Activated T-cell treated with anti-CD3 and anti-CD28 coated beads, Interleukin-2, amount 50 U/mL, for 48 hours (primary cell): ENCODE measurements around the gene MRLN.
"Not testable (repeated sequence)": the region's sequence is repeated elsewhere in the genome, so short reads cannot be mapped to it uniquely, and the experiment has no call there.

ENCODE experiments used
- DNase-seq, 2 experiments: peaks; one replicate each; pipeline ENCODE4 v3.0.0-alpha.2; 2020

MRLN gene

GRCh38 chr10:59744762-59745161 is 8.5 kb downstream of the MRLN start:
- not testable (repeated sequence) for DNase-seq

GRCh38 chr10:59744156-59744555 is 9.1 kb downstream of the MRLN start:
- DNase-seq: not testable (repeated sequence)

- no peak for DNase-seq
These were observed 11.7 kb downstream of the MRLN start for GRCh38 chr10:59741583-59741982.

- no peak for DNase-seq
These were observed 12.2 kb downstream of the MRLN start for GRCh38 chr10:59741048-59741447.

- DNase-seq: no peak
These were observed 16.5 kb downstream of the MRLN start for GRCh38 chr10:59736749-59737148.

GRCh38 chr10:59735296-59735695 is 18.0 kb downstream of the MRLN start:
- no peak for DNase-seq

- no peak for DNase-seq
These were observed 19.2 kb downstream of the MRLN start for GRCh38 chr10:59734014-59734462.

GRCh38 chr10:59733321-59734013 is 19.8 kb downstream of the MRLN start:
- DNase-seq: not testable (repeated sequence)

- not testable (repeated sequence) for DNase-seq
These were observed 20.4 kb downstream of the MRLN start for GRCh38 chr10:59732849-59733248.

GRCh38 chr10:59729167-59729566 is 24.1 kb downstream of the MRLN start:
- DNase-seq: not testable (repeated sequence)

GRCh38 chr10:59724098-59724938 is 28.9 kb downstream of the MRLN start:
- DNase-seq: no peak

GRCh38 chr10:59720377-59720776 is 32.9 kb downstream of the MRLN start:
- no peak for DNase-seq

GRCh38 chr10:59719374-59719773 is 33.9 kb downstream of the MRLN start:
- DNase-seq: no peak

- DNase-seq: no peak
These were observed 35.0 kb downstream of the MRLN start for GRCh38 chr10:59718257-59718656.

GRCh38 chr10:59713196-59713821 is 39.9 kb downstream of the MRLN start:
- DNase-seq: no peak

GRCh38 chr10:59711871-59712494 is 41.3 kb downstream of the MRLN start:
- DNase-seq: no peak

- DNase-seq: peak; percentile 67 to 68
These were observed 43.7 kb downstream of the MRLN start, which contains the start of gene SLC16A9 for GRCh38 chr10:59709395-59710125. Gene SLC16A9 (minus strand): TSS chr10:59709850. CDS start chr10:59684291, 25,559 bp downstream.

- DNase-seq: peak; percentile 30 to 41
These were observed 44.4 kb downstream of the MRLN start for GRCh38 chr10:59708816-59709394.

GRCh38 chr10:59706851-59707797 is 46.1 kb downstream of the MRLN start:
- DNase-seq: no peak

GRCh38 chr10:59705931-59706330 is 47.3 kb downstream of the MRLN start:
- DNase-seq: no peak

GRCh38 chr10:59704630-59705029 is 48.6 kb downstream of the MRLN start:
- no peak for DNase-seq
